Upper lobe of left lung (tissue), 4 donors: Measurements from ENCODE around the gene CD300A.

Experiments
- EP300 ChIP-seq, 4 donors: sonication (generic); formaldehyde crosslinking; IDR thresholded peaks; one replicate each; pipeline ENCODE4 v1.5.1; 2017; ENCODE audit warnings: antibody characterized with exemption in 4 of 4, control low read depth in 2 of 4
- TF ChIP-seq, protein P1 (sequence below), 6 experiments: fragments of 450-650 bp in 4 of 6; fragments of 200-600 bp in 2 of 6; sonication (generic) in 2 of 6; IDR thresholded peaks; one replicate each; pipeline ENCODE4 v1.5.1; 2016 to 2019; ENCODE audit warnings: antibody characterized with exemption in 6 of 6

DNA sequence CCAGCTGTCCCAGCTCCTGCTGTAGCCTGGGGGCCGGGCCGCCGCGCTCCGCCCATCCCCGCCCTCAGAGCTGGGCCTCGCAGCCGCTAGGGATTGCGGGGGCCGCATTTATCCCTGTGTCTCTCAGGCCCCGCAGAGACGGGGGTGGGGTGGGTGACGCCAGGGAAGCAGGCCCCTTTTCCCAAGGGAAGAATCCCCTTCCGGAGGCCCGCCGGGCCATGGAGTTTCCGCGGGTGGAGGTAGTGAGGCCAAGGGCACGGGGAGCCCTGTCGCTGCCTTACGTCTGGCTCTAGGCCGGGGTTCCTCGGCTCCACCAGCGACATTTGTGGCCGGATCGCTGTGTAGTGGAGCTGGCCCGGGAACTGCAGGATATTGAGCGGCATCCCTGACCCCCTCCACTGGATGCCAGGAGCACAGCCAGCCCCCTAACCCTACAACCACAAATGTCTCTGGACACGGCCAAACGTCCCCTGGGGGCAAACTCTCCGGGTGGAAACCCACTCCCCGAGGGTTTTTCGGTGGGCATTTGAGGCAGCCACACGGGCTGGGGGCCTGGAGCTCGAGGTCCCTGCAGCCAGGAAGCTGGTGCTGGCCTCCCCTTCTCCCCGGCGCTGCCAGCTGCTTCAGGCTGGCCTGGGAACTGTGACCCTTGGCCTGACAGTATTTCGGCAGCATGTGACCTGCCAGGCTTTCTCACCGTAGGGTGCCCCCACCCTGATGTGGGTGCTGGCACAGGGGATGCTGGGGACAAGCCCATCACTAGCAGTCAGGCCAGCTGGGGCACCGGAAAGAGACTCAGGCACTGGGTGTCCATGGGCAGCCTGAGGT, 12.0 kb upstream of the CD300A start:
- TF ChIP-seq EP300 (IDR thresholded peaks at IDR 0.05) = peak in 1 of 4 donors; percentile 12
- TF ChIP-seq, protein P1, sequence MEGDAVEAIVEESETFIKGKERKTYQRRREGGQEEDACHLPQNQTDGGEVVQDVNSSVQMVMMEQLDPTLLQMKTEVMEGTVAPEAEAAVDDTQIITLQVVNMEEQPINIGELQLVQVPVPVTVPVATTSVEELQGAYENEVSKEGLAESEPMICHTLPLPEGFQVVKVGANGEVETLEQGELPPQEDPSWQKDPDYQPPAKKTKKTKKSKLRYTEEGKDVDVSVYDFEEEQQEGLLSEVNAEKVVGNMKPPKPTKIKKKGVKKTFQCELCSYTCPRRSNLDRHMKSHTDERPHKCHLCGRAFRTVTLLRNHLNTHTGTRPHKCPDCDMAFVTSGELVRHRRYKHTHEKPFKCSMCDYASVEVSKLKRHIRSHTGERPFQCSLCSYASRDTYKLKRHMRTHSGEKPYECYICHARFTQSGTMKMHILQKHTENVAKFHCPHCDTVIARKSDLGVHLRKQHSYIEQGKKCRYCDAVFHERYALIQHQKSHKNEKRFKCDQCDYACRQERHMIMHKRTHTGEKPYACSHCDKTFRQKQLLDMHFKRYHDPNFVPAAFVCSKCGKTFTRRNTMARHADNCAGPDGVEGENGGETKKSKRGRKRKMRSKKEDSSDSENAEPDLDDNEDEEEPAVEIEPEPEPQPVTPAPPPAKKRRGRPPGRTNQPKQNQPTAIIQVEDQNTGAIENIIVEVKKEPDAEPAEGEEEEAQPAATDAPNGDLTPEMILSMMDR (IDR thresholded peaks at IDR 0.05) = peak in 5 of 6 experiments; percentile 31 to 53 (median 46)
